Neuronal stem cell (in vitro differentiated cells): Measurements from ENCODE around the gene STARD13.

Experiments used
- DNase-seq: peaks from one replicate; pipeline ENCODE4 v3.0.0-alpha.2; 2013; ENCODE audit warnings: low spot score
- H2AFZ ChIP-seq: one replicate; pipeline ENCODE4 v1.6.1; 2013; ENCODE audit warnings: mild to moderate bottlenecking, low read length, inconsistent platforms
- H2AK5ac ChIP-seq: 2 replicates; pipeline ENCODE4 v1.6.1; 2013; ENCODE audit warnings: low read depth, mild to moderate bottlenecking, inconsistent platforms, low read length, moderate library complexity, mixed read lengths
- H2BK120ac ChIP-seq: 2 replicates; pipeline ENCODE4 v1.6.1; 2013; ENCODE audit warnings: low read depth, mild to moderate bottlenecking, inconsistent platforms, low read length, moderate library complexity, mixed read lengths
- H2BK12ac ChIP-seq: one replicate; pipeline ENCODE4 v1.6.1; 2013; ENCODE audit warnings: low read length, inconsistent platforms
- H2BK15ac ChIP-seq: 2 replicates; pipeline ENCODE4 v1.6.1; 2013; ENCODE audit warnings: mild to moderate bottlenecking, low read length, inconsistent platforms, mixed read lengths
- H2BK5ac ChIP-seq: one replicate; pipeline ENCODE4 v1.6.1; 2013; ENCODE audit warnings: inconsistent platforms, mild to moderate bottlenecking, low read length, moderate library complexity
- H3K14ac ChIP-seq: one replicate; pipeline ENCODE4 v1.6.1; 2013; ENCODE audit warnings: low read length, inconsistent platforms
- H3K18ac ChIP-seq: 2 replicates; pipeline ENCODE4 v1.6.1; 2013; ENCODE audit warnings: low read length, inconsistent platforms
- H3K23ac ChIP-seq: 2 replicates; pipeline ENCODE4 v1.6.1; 2013; ENCODE audit warnings: low read depth, mild to moderate bottlenecking, mixed read lengths, low read length, inconsistent platforms; ENCODE audit not compliant: poor library complexity
- H3K27ac ChIP-seq: replicated peaks from 3 replicates; pipeline ENCODE4 v1.5.1; 2013; ENCODE audit warnings: low read length, inconsistent platforms
- H3K27me3 ChIP-seq, 3 experiments: 2 replicates each; pipeline ENCODE4 v1.6.1; 2013; ENCODE audit warnings: low read length in 3 of 3, mild to moderate bottlenecking in 2 of 3, inconsistent platforms in 1 of 3, low read depth in 1 of 3, mixed read lengths in 1 of 3, moderate library complexity in 1 of 3; ENCODE audit not compliant: control insufficient read depth in 3 of 3, insufficient read depth in 3 of 3
- H3K36me3 ChIP-seq, 2 donors: replicated peaks in 1 of 2; 2 replicates each; pipeline ENCODE4 v1.6.1; 2013; ENCODE audit warnings: low read length in 2 of 2; ENCODE audit not compliant: control insufficient read depth in 2 of 2, insufficient read depth in 2 of 2
- H3K4ac ChIP-seq: 2 replicates; pipeline ENCODE4 v1.6.1; 2013; ENCODE audit warnings: inconsistent platforms, mild to moderate bottlenecking, low read length, moderate library complexity
- H3K4me1 ChIP-seq, 2 donors: 1 replicate in 1 of 2; 2 replicates in 1 of 2; pipeline ENCODE4 v1.6.1; 2013; ENCODE audit warnings: low read length in 2 of 2, low read depth in 1 of 2; ENCODE audit not compliant: control insufficient read depth in 2 of 2, insufficient read depth in 1 of 2
- H3K4me2 ChIP-seq: one replicate; pipeline ENCODE4 v1.6.1; 2013; ENCODE audit warnings: mild to moderate bottlenecking, low read length, inconsistent platforms; ENCODE audit not compliant: insufficient read depth, poor library complexity, severe bottlenecking
- H3K4me3 ChIP-seq, 2 donors: 2 replicates each; pipeline ENCODE4 v1.5.1; 2013; ENCODE audit warnings: low read length in 2 of 2, mild to moderate bottlenecking in 2 of 2, inconsistent platforms in 1 of 2, moderate library complexity in 1 of 2
- H3K79me1 ChIP-seq: one replicate; pipeline ENCODE4 v1.6.1; 2013; ENCODE audit warnings: low read depth, mild to moderate bottlenecking, inconsistent platforms, low read length, moderate library complexity
- H3K9ac ChIP-seq: one replicate; pipeline ENCODE4 v1.6.1; 2013; ENCODE audit warnings: mild to moderate bottlenecking, low read depth, low read length, inconsistent platforms; ENCODE audit not compliant: poor library complexity
- H3K9me3 ChIP-seq, 2 donors: replicated peaks in 1 of 2; 2 replicates each; pipeline versions ENCODE3 to v1.6.1; 2013; ENCODE audit warnings: low read length in 2 of 2, mild to moderate bottlenecking in 2 of 2, inconsistent platforms in 1 of 2, low read depth in 1 of 2, mixed read lengths in 1 of 2, moderate library complexity in 1 of 2; ENCODE audit not compliant: control insufficient read depth in 2 of 2, insufficient read depth in 1 of 2
- H4K8ac ChIP-seq: one replicate; pipeline ENCODE4 v1.6.1; 2013; ENCODE audit warnings: low read depth, mild to moderate bottlenecking, inconsistent platforms, low read length, moderate library complexity
- H4K91ac ChIP-seq: one replicate; pipeline ENCODE4 v1.6.1; 2013; ENCODE audit warnings: low read length, low read depth, mild to moderate bottlenecking, inconsistent platforms; ENCODE audit not compliant: poor library complexity
- WGBS, 2 donors: extraction: QIAGEN DNeasy Blood & Tissue Kit; methylation state at CpG; one replicate each; pipeline ENCODE4 v1.1.7; 2013; ENCODE audit warnings: missing lambda C conversion rate in 2 of 2, mixed read lengths in 1 of 2; ENCODE audit not compliant: insufficient read length in 2 of 2, insufficient replicate concordance in 1 of 2; ENCODE audit errors: extremely low coverage in 2 of 2; 5-methylcytosine and 5-hydroxymethylcytosine counted together

The STARD13 gene

DNA sequence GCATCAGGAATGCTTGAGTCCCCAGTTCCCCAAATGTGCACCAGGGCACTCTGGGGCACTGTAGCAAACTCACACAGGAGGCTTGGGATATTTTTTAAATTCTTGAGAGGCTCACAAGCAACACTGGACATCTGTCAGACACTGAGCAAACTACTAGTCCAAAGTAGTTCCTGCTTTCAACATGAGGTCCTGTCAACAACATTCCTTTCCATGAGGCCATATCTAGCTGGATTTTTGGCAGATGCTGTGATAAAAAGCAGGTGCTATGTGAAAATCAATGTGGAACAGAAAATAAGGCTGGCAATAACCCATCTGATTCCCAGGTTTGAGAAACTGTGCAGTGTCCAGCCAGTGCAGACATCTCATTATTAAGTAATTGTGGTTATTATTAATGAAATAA lies 50.5 kb downstream of the STARD13 start:
- Histone ChIP-seq H3K9me3 (peaks cover 0 to 4% of the 10 kb centered on the region in 2 donors), H3K14ac (no peak overlapping the region), H3K4ac (no peak overlapping the region), H2AFZ (no peak overlapping the region), H3K18ac (no peak overlapping the region), H3K36me3 (no peaks in the 10 kb centered on the region), H3K27ac (no peak overlapping the region), H2BK15ac (no peak overlapping the region), H2BK12ac (no peak overlapping the region), H3K27me3 (no peaks in the 10 kb centered on the region), H3K23ac (no peak overlapping the region), H4K91ac (no peak overlapping the region), H3K9ac (no peak overlapping the region), H3K79me1 (no peaks in the 10 kb centered on the region), H4K8ac (no peak overlapping the region), H3K4me3 (no peak overlapping the region), H2AK5ac (no peak overlapping the region), H2BK5ac (no peak overlapping the region), H2BK120ac (no peak overlapping the region), H3K4me2 (no peak overlapping the region), H3K4me1 (peaks cover 0 to under 1% of the 10 kb centered on the region in 2 donors)
- no peak for DNase-seq

GRCh38 chr13:33233547-33233946 lies 52.0 kb downstream of the STARD13 start:
- H3K27me3 ChIP-seq: no peaks in the 10 kb centered on the region
- H2BK120ac ChIP-seq: no peak overlapping the region

GRCh38 chr13:33232883-33233282 lies 52.7 kb downstream of the STARD13 start:
- Histone ChIP-seq H2BK120ac (no peak overlapping the region), H3K9me3 (no peaks in the 10 kb centered on the region)

More at GRCh38 chr13:33233547-33233946, 52.0 kb downstream of the STARD13 start:
- H3K9me3 ChIP-seq: no peaks in the 10 kb centered on the region
- no peaks in the 10 kb centered on the region for H3K79me1 ChIP-seq
- no peak overlapping the region for H2AK5ac ChIP-seq
- H3K23ac ChIP-seq: no peak overlapping the region
- no peak overlapping the region for H3K18ac ChIP-seq
- no peak overlapping the region for H2BK15ac ChIP-seq
- H3K14ac ChIP-seq: no peak overlapping the region
- H3K4me1 ChIP-seq: peaks cover 2 to 7% of the 10 kb centered on the region in 2 donors
- H3K27ac ChIP-seq: no peak overlapping the region
- H2BK12ac ChIP-seq: no peak overlapping the region
- no CpG with 5 or more reads among the region's 5 CpGs for WGBS, 2 donors
- H4K8ac ChIP-seq: no peak overlapping the region
- H3K4ac ChIP-seq: no peak overlapping the region
- no peak overlapping the region for H3K4me2 ChIP-seq
- no peak overlapping the region for H3K4me3 ChIP-seq
- H4K91ac ChIP-seq: no peak overlapping the region
- no peak for DNase-seq
- H2BK5ac ChIP-seq: peak overlapping the region; percentile 67
- H2AFZ ChIP-seq: no peak overlapping the region
- no peak overlapping the region for H3K9ac ChIP-seq
- H3K36me3 ChIP-seq: no peaks in the 10 kb centered on the region

DNA sequence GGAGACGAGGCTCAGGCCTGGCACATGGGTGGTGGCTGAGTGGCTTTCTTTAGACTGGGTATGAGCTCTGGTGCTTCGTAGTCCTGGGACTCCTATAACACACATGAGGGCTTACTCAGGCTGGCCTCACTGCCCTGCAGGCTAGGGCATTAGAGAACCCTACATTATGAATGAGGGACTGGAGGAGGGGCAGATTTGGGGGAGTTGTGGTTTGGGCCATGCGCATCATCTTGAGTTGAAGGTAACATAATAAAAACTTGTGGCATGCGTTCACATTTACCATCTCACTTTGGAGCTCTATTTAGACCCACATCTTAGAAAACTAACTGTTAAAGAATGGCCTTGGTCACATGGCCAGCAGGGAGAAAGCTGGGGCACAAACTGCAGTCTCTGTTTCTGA lies 54.2 kb downstream of the STARD13 start:
- H3K4me1 ChIP-seq: peaks cover 2 to 7% of the 10 kb centered on the region in 2 donors

More at GRCh38 chr13:33232883-33233282, 52.7 kb downstream of the STARD13 start:
- Histone ChIP-seq H2AK5ac (no peak overlapping the region), H3K4me3 (no peak overlapping the region), H2BK5ac (no peak overlapping the region), H3K14ac (no peak overlapping the region), H4K8ac (no peak overlapping the region), H2BK15ac (no peak overlapping the region), H3K4ac (no peak overlapping the region), H3K4me1 (peaks cover 2 to 7% of the 10 kb centered on the region in 2 donors), H4K91ac (no peak overlapping the region), H3K18ac (no peak overlapping the region), H3K79me1 (no peaks in the 10 kb centered on the region), H3K4me2 (no peak overlapping the region), H3K27me3 (no peaks in the 10 kb centered on the region), H3K9ac (no peak overlapping the region), H3K27ac (no peak overlapping the region), H3K23ac (no peak overlapping the region), H2AFZ (no peak overlapping the region), H3K36me3 (no peaks in the 10 kb centered on the region), H2BK12ac (no peak overlapping the region)
- WGBS, 2 donors: no CpG with 5 or more reads among the region's 2 CpGs
- no peak for DNase-seq

More for the DNA sequence above, 54.2 kb downstream of the STARD13 start:
- no peaks in the 10 kb centered on the region for H3K36me3 ChIP-seq
- no peak overlapping the region for H2AFZ ChIP-seq
- H2BK120ac ChIP-seq: no peak overlapping the region
- H3K4me2 ChIP-seq: no peak overlapping the region
- H2BK5ac ChIP-seq: no peak overlapping the region
- no peak overlapping the region for H2BK12ac ChIP-seq
- H2AK5ac ChIP-seq: peak overlapping the region; percentile 36
- no peaks in the 10 kb centered on the region for H3K9me3 ChIP-seq
- H2BK15ac ChIP-seq: no peak overlapping the region
- no peak overlapping the region for H3K14ac ChIP-seq
- H4K91ac ChIP-seq: peak overlapping the region; percentile 73
- no peak overlapping the region for H3K9ac ChIP-seq
- H3K18ac ChIP-seq: peak overlapping the region; percentile 66
- H3K27me3 ChIP-seq: no peaks in the 10 kb centered on the region
- WGBS, 2 donors: no CpG with 5 or more reads among the region's 4 CpGs
- H3K27ac ChIP-seq: no peak overlapping the region
- no peak overlapping the region for H3K4me3 ChIP-seq
- no peak overlapping the region for H4K8ac ChIP-seq
- DNase-seq: no peak
- H3K79me1 ChIP-seq: no peaks in the 10 kb centered on the region
- H3K4ac ChIP-seq: no peak overlapping the region
- H3K23ac ChIP-seq: no peak overlapping the region
